ENCODE measurements around the gene BBS7. TPM values are rescaled to one million over a fixed set of nuclear protein-coding genes. Genes with fewer than 3 reads are reported as not detected.

Gene BBS7
- total and polyA plus RNA-seq, 9 of the 15 experiments (the other 6 are each of a cell fraction or from before 2014, with no cell fraction given) = 13.4 to 25.8 (median 16.4) TPM

DNA sequence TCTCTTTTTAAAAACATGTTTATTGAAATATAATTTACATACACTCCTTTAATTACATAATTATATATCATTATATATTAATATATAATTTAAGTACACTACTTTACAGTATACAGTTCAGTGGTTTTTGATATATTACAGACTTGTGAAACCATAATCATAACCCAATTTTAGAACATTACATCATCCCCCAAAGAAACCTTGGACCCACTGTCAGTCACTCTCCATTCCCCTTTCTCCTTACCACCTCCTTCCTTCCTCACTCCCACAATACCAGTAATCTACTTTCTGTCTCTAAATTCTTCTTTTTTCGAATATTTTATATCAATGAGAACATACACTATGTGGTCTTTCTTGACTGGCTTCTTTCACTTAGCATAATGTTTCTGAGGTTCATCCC is 87.1 kb downstream of the BBS7 start (continued):
- TF ChIP-seq MBD1 (CRISPR knock-in tag; IDR thresholded peaks at IDR 0.05) (no peak), TGIF2 (CRISPR knock-in tag; IDR thresholded peaks at IDR 0.05) (no peak), TRIM24 (IDR thresholded peaks at IDR 0.05) (peak in 1 of 2 experiments; percentile 25; a peak in 1 of 4 replicates), NFXL1 (CRISPR knock-in tag; IDR thresholded peaks at IDR 0.05) (no peak), ZNF311 (CRISPR knock-in tag; IDR thresholded peaks at IDR 0.05) (no peak), CHCHD3 (CRISPR knock-in tag; IDR thresholded peaks at IDR 0.05) (no peak), JUN (IDR thresholded peaks at IDR 0.05; ENCODE audit: borderline replicate concordance, low read depth, low read length) (peak; percentile 34; the same call in 1 of the 2 replicates), JUN (CRISPR knock-in tag; IDR thresholded peaks at IDR 0.05; ENCODE audit: borderline replicate concordance) (no peak), RBM39 (optimal IDR thresholded peaks at IDR 0.05; ENCODE audit: low read depth, low read length) (no peak), RB1 (IDR thresholded peaks at IDR 0.05; ENCODE audit: low read depth) (no peak), ZNF584 (CRISPR knock-in tag; IDR thresholded peaks at IDR 0.05; ENCODE audit: low read depth) (no peak), ZNF436 (CRISPR knock-in tag; IDR thresholded peaks at IDR 0.05) (no peak), STAT5B (CRISPR knock-in tag; IDR thresholded peaks at IDR 0.05) (no peak), TSC22D4 (tag; IDR thresholded peaks at IDR 0.05) (no peak), PML (IDR thresholded peaks at IDR 0.05; ENCODE audit: low read length) (no peak), EGR1 (conservative IDR thresholded peaks at IDR 0.05) (no peak)
- TF ChIP-seq, protein P1, sequence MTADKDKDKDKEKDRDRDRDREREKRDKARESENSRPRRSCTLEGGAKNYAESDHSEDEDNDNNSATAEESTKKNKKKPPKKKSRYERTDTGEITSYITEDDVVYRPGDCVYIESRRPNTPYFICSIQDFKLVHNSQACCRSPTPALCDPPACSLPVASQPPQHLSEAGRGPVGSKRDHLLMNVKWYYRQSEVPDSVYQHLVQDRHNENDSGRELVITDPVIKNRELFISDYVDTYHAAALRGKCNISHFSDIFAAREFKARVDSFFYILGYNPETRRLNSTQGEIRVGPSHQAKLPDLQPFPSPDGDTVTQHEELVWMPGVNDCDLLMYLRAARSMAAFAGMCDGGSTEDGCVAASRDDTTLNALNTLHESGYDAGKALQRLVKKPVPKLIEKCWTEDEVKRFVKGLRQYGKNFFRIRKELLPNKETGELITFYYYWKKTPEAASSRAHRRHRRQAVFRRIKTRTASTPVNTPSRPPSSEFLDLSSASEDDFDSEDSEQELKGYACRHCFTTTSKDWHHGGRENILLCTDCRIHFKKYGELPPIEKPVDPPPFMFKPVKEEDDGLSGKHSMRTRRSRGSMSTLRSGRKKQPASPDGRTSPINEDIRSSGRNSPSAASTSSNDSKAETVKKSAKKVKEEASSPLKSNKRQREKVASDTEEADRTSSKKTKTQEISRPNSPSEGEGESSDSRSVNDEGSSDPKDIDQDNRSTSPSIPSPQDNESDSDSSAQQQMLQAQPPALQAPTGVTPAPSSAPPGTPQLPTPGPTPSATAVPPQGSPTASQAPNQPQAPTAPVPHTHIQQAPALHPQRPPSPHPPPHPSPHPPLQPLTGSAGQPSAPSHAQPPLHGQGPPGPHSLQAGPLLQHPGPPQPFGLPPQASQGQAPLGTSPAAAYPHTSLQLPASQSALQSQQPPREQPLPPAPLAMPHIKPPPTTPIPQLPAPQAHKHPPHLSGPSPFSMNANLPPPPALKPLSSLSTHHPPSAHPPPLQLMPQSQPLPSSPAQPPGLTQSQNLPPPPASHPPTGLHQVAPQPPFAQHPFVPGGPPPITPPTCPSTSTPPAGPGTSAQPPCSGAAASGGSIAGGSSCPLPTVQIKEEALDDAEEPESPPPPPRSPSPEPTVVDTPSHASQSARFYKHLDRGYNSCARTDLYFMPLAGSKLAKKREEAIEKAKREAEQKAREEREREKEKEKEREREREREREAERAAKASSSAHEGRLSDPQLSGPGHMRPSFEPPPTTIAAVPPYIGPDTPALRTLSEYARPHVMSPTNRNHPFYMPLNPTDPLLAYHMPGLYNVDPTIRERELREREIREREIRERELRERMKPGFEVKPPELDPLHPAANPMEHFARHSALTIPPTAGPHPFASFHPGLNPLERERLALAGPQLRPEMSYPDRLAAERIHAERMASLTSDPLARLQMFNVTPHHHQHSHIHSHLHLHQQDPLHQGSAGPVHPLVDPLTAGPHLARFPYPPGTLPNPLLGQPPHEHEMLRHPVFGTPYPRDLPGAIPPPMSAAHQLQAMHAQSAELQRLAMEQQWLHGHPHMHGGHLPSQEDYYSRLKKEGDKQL (CRISPR knock-in tag; IDR thresholded peaks at IDR 0.05; ENCODE audit: borderline replicate concordance) = no peak
- TF ChIP-seq, protein P2, sequence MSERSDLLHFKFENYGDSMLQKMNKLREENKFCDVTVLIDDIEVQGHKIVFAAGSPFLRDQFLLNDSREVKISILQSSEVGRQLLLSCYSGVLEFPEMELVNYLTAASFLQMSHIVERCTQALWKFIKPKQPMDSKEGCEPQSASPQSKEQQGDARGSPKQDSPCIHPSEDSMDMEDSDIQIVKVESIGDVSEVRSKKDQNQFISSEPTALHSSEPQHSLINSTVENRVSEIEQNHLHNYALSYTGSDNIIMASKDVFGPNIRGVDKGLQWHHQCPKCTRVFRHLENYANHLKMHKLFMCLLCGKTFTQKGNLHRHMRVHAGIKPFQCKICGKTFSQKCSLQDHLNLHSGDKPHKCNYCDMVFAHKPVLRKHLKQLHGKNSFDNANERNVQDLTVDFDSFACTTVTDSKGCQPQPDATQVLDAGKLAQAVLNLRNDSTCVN (CRISPR knock-in tag; IDR thresholded peaks at IDR 0.05) = no peak
- TF ChIP-seq, protein P3, sequence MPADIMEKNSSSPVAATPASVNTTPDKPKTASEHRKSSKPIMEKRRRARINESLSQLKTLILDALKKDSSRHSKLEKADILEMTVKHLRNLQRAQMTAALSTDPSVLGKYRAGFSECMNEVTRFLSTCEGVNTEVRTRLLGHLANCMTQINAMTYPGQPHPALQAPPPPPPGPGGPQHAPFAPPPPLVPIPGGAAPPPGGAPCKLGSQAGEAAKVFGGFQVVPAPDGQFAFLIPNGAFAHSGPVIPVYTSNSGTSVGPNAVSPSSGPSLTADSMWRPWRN (IDR thresholded peaks at IDR 0.05; ENCODE audit: low read depth) = no peak
- TF ChIP-seq, protein P4, sequence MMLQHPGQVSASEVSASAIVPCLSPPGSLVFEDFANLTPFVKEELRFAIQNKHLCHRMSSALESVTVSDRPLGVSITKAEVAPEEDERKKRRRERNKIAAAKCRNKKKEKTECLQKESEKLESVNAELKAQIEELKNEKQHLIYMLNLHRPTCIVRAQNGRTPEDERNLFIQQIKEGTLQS (IDR thresholded peaks at IDR 0.05) = peak; percentile 81
- TF ChIP-seq, protein P4 (CRISPR knock-in tag; conservative IDR thresholded peaks at IDR 0.05) = no peak
